Colonic mucosa (tissue), 4 donors: ENCODE results near the gene CCSER1. TPM values are rescaled to one million over a fixed set of nuclear protein-coding genes. Genes with fewer than 3 reads are reported as not detected.

Experiments used
- DNase-seq: peaks from one replicate; pipeline ENCODE4 v3.0.0-alpha.2; 2020
- H3K27ac ChIP-seq: fragments of 200-600 bp; one replicate; pipeline ENCODE4 v1.8.0; 2021
- H3K27me3 ChIP-seq: fragments of 200-600 bp; one replicate; pipeline ENCODE4 v1.8.0; 2021
- H3K36me3 ChIP-seq: fragments of 200-600 bp; one replicate; pipeline ENCODE4 v1.8.0; 2021
- H3K4me1 ChIP-seq: fragments of 200-600 bp; one replicate; pipeline ENCODE4 v1.8.0; 2021; ENCODE audit warnings: mild to moderate bottlenecking
- H3K4me3 ChIP-seq: fragments of 200-600 bp; one replicate; pipeline ENCODE4 v1.8.0; 2021
- H3K9ac ChIP-seq, 2 donors: one replicate each; pipeline ENCODE4 v1.7.0; 2013; ENCODE audit warnings: control low read depth in 2 of 2, low read depth in 2 of 2, low read length in 2 of 2
- H3K9me3 ChIP-seq: fragments of 200-600 bp; one replicate; pipeline ENCODE4 v1.8.0; 2021
- CTCF ChIP-seq: fragments of 200-600 bp; IDR thresholded peaks from one replicate; pipeline ENCODE4 v1.8.0; 2022; ENCODE audit warnings: antibody characterized with exemption, mild to moderate bottlenecking
- intact Hi-C: fragments of 100-400 bp; cut with DNase I; formaldehyde crosslinking; loops from one replicate; pipeline ENCODE4 v1.14.1; 2022
- total RNA-seq, 2 donors: library from RNA; stranded (reverse); fragmentation: NEBNext Ultra II Directional in 1 of 2; extraction: Animal tissue kit (Norgen Biotek cat#: 25700) in 1 of 2; gene quantifications; one replicate each; pipeline ENCODE4 v1.2.1, GENCODE V29; 2021
- donor health status: healthy.
- donor health status: DM: no; HTN: no; CAD: no.
- donor health status: DM: no; HTN: no; CAD: no.

CCSER1 gene
- total RNA-seq, 2 donors from 2014 or later: 11.2 to 13.4 TPM

DNA sequence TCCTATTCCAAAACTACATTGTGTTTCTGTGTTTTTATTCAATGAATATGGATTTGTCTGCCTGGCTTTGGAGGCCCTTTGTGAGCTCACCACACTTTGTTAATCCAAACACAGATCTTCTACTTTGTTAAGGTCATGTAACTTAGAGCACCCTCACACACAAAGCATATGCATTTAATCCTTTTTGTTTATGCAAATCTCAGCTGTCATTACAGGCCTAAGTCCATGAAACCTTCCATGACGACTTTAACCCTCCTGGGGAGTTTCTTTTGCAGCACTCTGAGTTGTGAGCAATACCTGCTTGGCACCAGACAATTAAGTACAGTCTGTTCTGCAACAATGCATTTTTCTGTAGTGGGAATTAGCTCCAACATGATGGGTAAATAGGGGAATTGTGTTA is 14.9 kb downstream of the CCSER1 start:
- no peak for DNase-seq

DNA sequence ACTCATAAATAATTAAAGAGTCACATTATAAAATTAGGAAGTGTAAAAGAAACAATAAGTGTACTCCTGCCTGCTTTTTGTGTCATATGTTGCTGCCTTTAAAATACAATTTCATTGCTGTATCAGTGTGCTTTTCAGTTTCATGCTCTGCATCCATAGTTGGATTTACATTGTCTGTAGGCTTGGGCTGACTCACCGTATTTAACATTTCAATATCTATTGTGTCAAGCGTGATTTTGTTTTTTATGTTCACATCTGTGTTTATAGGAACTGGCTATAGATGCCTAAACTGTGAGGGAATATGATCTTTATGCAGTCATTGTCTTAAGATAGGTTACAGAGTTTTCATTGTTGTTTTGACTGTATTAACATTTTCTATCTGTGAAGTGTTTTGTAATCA is 18.1 kb downstream of the CCSER1 start:
- H3K4me3 ChIP-seq: no peak overlapping the region
- H3K36me3 ChIP-seq: no peaks in the 10 kb centered on the region
- intact Hi-C loops: no loop called here
- DNase-seq: no peak
- no peaks in the 10 kb centered on the region for H3K9me3 ChIP-seq
- H3K4me1 ChIP-seq: no peaks in the 10 kb centered on the region
- no peak overlapping the region for H3K27ac ChIP-seq
- TF ChIP-seq CTCF: no peak
- no peak overlapping the region for H3K9ac ChIP-seq
- H3K27me3 ChIP-seq: no peaks in the 10 kb centered on the region

More for the DNA sequence above, 14.9 kb downstream of the CCSER1 start:
- intact Hi-C loops: no loop called here
- no peaks in the 10 kb centered on the region for H3K4me1 ChIP-seq
- no peaks in the 10 kb centered on the region for H3K9me3 ChIP-seq
- no peak overlapping the region for H3K4me3 ChIP-seq
- no peaks in the 10 kb centered on the region for H3K36me3 ChIP-seq
- H3K27ac ChIP-seq: no peak overlapping the region
- TF ChIP-seq CTCF: no peak
- H3K27me3 ChIP-seq: no peaks in the 10 kb centered on the region
- no peak overlapping the region for H3K9ac ChIP-seq

GRCh38 chr4:90146306-90146705 is 19.1 kb downstream of the CCSER1 start:
- no peak overlapping the region for H3K4me3 ChIP-seq
- no peaks in the 10 kb centered on the region for H3K36me3 ChIP-seq
- no peak overlapping the region for H3K9ac ChIP-seq
- intact Hi-C loops: no loop called here
- no peaks in the 10 kb centered on the region for H3K4me1 ChIP-seq
- DNase-seq: no peak
- H3K27ac ChIP-seq: no peak overlapping the region
- H3K9me3 ChIP-seq: no peaks in the 10 kb centered on the region
- no peaks in the 10 kb centered on the region for H3K27me3 ChIP-seq
- TF ChIP-seq CTCF: no peak

DNA sequence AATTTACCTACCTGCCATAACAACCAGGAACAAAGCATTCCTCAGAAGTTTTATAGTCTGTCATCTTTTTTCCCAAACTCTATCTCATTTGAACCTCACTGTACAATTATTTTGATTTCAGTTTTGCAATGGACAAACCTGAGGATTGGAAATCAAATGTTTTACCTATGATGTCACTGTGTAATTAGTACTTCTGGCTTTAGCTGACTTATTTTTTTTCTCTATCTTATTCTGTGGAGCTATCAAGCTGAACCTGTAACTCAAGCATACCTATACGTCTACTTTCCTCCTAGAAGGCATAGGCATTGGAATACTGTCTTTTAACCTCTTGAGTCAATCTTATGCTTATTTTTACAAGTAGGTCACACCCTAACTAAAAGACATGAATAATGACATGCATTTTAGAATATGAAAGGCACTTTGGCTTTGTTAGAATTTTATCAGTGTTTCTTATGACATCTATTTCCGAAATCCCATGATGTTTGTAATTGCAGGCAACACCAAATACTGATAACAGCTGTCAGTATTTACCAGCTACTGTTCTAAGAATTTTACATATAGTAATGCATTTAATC is 21.5 kb downstream of the CCSER1 start:
- Histone ChIP-seq H3K9ac (no peak overlapping the region), H3K27me3 (no peaks in the 10 kb centered on the region), H3K4me3 (no peak overlapping the region), H3K27ac (no peak overlapping the region), H3K36me3 (no peaks in the 10 kb centered on the region), H3K4me1 (no peaks in the 10 kb centered on the region), H3K9me3 (no peaks in the 10 kb centered on the region)
- no peak for DNase-seq
- no peak for TF ChIP-seq CTCF
- intact Hi-C loops: no loop called here

DNA sequence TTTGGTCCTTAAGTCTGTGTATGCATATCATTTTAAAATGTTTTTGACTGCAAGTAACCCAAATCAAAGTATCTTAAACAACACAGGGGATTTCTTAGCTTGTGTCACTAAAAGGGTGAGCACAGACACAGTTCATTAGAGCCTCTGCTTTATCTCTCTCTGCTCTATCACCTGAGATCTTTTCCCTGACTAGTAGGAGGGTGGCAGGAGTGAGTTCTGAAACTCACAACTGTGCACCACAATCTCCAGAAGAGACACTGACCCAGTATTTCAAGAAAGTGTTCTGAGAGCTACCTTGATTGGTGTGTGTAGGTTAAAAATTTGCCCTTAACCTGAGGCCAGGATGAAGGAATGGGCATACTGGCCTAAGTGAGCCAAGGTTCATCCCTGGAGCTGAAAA is 24.8 kb downstream of the CCSER1 start:
- no peak overlapping the region for H3K9ac ChIP-seq
- no peak for DNase-seq
- no peaks in the 10 kb centered on the region for H3K4me1 ChIP-seq
- intact Hi-C loops: no loop called here
- TF ChIP-seq CTCF: no peak
- H3K4me3 ChIP-seq: no peak overlapping the region
- no peaks in the 10 kb centered on the region for H3K9me3 ChIP-seq
- H3K27ac ChIP-seq: no peak overlapping the region
- no peaks in the 10 kb centered on the region for H3K36me3 ChIP-seq
- H3K27me3 ChIP-seq: no peaks in the 10 kb centered on the region
